Fibroblast of mammary gland (primary cell): ENCODE measurements around the gene TBC1D14.

Source experiments
- DNase-seq: peaks from one replicate; pipeline ENCODE4 v3.0.0-alpha.2; 2010; ENCODE audit warnings: low read depth
- H3K4me3 ChIP-seq: 2 replicates; pipeline ENCODE4 v1.5.1; 2011; ENCODE audit warnings: low read depth, mild to moderate bottlenecking, low read length, moderate library complexity; ENCODE audit not compliant: control insufficient read depth
- TF ChIP-seq, protein P1 (sequence below): conservative IDR thresholded peaks from 2 replicates; pipeline ENCODE4 v1.5.1; 2011; ENCODE audit warnings: low read depth, low read length, inconsistent platforms; ENCODE audit not compliant: control insufficient read depth, insufficient read depth

The TBC1D14 gene

DNA sequence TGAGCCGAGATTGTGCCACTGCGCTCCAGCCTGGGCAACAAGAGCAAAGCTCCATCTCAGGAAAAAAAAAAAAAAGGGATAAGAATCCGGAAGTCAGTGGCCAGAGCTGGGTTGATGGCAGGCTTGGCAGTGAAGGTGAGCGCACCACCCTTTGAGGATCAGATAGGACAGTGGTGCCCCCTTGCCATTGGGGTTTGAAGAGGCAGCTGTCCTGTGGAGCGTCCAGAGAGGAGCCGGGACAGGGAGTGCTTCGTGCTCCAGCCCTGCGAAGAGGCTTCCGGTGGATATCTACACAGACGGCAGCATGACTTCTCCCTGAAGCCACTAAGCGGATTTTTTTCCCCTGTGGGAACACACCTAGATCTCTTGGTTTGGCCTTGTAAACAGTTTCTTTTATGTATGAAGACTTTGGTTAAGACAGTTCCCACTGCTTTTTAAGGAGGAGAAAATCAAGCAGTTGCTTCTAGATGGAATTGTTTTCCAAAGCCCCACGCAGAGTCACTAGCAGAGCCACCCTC, 6.5 kb downstream of the TBC1D14 start:
- TF ChIP-seq, protein P1, sequence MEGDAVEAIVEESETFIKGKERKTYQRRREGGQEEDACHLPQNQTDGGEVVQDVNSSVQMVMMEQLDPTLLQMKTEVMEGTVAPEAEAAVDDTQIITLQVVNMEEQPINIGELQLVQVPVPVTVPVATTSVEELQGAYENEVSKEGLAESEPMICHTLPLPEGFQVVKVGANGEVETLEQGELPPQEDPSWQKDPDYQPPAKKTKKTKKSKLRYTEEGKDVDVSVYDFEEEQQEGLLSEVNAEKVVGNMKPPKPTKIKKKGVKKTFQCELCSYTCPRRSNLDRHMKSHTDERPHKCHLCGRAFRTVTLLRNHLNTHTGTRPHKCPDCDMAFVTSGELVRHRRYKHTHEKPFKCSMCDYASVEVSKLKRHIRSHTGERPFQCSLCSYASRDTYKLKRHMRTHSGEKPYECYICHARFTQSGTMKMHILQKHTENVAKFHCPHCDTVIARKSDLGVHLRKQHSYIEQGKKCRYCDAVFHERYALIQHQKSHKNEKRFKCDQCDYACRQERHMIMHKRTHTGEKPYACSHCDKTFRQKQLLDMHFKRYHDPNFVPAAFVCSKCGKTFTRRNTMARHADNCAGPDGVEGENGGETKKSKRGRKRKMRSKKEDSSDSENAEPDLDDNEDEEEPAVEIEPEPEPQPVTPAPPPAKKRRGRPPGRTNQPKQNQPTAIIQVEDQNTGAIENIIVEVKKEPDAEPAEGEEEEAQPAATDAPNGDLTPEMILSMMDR, result no peak
- no peak overlapping the region for H3K4me3 ChIP-seq
- DNase-seq, result no peak

DNA sequence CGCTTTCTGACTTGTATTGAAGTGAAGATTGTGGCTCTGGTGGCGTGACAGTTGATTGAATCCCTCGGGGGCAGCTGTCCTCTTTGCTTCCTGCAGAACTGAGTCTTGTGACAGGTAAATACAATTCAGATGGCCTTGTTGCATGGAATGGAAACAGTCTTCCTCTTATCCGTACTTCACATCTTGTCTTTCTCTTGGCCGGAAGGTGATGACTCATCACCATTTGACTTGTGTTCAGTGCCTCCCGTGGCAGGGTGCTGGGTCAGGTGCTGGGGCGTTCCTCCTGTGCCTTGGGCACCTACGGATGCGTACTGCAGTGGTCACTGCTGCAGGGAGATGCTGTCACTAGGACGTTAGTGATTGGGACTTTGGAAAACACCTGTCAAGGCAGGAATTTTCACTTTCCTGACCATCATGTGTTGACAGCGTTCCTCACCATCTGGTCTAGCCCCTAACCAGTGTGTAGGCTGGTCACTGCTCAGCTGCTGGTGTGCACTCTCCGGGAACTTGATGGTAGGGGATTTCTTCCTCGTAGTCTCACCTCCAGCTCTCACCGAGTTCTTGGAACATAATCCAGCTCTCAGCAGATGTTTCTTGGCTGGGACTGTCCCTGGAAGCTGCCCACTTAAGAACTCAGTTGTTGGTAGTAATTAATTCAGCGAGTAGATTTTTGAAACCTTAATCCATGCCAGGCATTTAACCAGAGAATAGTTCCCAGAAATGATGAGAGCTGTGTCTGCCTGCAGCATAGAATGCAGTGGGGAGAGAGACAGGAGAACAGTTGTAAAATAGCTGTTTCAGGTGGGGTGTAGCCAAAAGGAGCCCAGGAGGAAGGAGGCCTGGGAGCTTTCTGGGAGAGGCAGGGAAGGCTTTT, 7.2 kb downstream of the TBC1D14 start:
- peak; percentile 27 for DNase-seq
- no peak overlapping the region for H3K4me3 ChIP-seq
- TF ChIP-seq, protein P1, result no peak

DNA sequence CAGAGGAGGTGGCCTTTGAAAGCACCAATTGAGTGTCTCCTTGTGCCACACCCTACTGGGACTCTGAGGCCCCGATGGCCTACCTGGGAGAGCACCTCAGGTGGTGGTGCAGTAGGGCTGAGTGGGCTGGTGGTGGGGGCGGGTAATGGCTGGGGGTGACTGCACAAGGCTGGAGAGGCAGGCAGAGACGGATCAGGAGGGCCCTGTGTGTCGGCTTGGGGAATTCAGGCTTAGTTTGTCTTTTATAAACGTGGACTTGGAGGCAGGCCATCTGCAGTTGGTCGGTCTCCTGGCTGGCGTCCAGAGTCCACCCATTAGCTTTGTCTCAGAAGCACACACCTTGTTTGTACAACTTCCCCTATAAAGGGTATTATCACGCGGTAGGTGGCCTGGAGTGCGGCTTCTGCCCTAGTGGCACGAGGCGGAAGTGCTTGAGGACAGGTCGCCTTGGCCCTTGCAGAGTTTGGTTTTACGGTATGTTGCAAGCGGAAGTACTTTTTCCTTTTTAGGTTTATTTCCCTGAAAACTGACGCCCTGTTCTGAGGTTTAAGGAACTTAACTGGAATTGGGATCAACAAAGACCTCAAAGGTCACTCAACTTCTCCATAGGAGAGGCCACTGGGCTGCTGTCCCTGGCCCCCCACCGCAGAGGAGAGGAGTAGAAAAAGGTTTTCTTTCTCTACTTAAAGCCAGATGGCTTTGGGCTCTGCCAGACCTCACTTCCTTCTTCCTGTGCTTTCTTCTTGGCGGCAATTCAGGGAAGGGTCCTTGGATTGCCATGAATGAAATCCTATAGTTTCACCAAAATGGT, 8.0 kb downstream of the TBC1D14 start:
- TF ChIP-seq, protein P1, result peak; percentile 31
- DNase-seq, result no peak
- no peak overlapping the region for H3K4me3 ChIP-seq

DNA sequence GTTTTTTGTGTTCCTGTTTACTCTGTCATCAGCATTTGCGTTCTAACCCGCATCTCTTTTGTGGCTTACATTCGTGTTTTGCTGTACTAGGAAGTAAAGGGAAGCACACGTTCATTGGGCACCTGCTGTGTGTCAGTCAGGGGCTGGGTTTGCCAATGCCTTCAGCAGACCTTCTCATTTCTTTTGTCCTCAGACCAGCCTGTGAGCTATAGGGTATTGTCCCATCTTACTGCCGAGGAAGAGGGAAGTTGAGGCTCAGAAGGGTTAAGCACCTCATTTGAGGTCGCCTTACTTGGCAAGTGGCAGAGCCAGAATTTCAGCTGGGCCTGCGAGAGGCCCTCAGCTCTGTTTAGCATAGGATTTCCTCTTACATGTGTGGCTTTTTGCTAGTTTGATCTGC, 8.7 kb downstream of the TBC1D14 start:
- DNase-seq, result no peak
- TF ChIP-seq, protein P1, result no peak
- no peak overlapping the region for H3K4me3 ChIP-seq

DNA sequence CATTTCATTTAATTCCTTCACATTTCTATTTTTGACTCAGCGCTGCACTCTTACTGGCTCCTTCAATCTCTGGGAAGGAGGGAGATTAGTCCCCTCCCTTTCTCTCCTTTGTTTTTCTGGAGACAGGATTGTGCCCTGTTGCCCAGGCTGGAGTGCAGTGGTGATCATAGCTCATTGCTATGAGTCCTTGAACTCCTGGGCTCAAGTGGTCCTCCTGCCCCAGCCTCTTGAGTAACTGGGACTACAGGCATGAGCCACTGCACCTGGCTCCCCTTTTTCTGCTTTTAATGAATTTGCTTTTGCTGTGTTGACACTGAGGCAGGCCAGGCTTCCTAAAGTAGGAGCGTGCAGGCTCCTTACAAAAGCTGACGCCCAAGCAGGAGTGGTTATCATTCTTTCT, 10.5 kb downstream of the TBC1D14 start:
- no peak overlapping the region for H3K4me3 ChIP-seq
- DNase-seq, result no peak
- TF ChIP-seq, protein P1, result no peak

DNA sequence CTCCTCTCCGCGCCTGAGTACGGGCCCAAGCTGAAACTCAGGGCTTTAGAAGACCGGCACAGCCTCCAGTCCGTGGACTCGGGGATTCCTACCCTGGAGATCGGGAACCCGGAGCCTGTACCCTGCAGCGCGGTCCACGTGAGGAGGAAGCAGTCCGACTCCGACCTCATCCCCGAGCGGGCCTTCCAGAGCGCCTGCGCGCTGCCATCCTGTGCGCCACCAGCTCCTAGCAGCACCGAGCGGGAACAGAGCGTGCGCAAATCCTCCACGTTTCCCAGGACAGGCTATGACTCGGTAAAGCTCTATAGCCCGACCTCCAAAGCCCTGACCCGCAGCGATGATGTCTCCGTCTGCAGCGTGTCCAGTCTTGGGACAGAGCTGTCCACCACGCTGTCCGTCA, 13.9 kb downstream of the TBC1D14 start:
- no peak for DNase-seq
- H3K4me3 ChIP-seq, result no peak overlapping the region
- TF ChIP-seq, protein P1, result no peak
